ENCODE measurements around the gene OXLD1.

- TF ChIP-seq CTCF (IDR thresholded peaks at IDR 0.05) (no peak), POLR2AphosphoS5 (IDR thresholded peaks at IDR 0.05) (no peak), POLR2A (IDR thresholded peaks at IDR 0.05) (no peak), EP300 (IDR thresholded peaks at IDR 0.05) (no peak)
These were observed 25.2 kb upstream of the OXLD1 start for GRCh38 chr17:81691608-81692007.
